GM10266 (cell line): Measurements from ENCODE around the gene TPTE2.
"Not testable (repeated sequence)": the region's sequence is repeated elsewhere in the genome, so short reads cannot be mapped to it uniquely, and the experiment has no call there.

Source experiments
- DNase-seq: peaks from one replicate; pipeline ENCODE4 v3.0.0; 2012; ENCODE audit errors: extremely low spot score
- CTCF ChIP-seq: IDR thresholded peaks from 2 replicates; pipeline ENCODE4 v1.5.1; 2012; ENCODE audit warnings: mild to moderate bottlenecking, low read depth; ENCODE audit not compliant: control insufficient read depth, insufficient read depth; ENCODE audit errors: missing control alignments

TPTE2 gene

GRCh38 chr13:19561127-19561582, at the start of gene TPTE2:
Gene TPTE2, minus strand, starts transcription at chr13:19561532. Its CDS starts 58,298 bp downstream, at chr13:19503234.
- not testable (repeated sequence) for DNase-seq

- TF ChIP-seq CTCF: no peak
- DNase-seq: no peak
Measured at GRCh38 chr13:19607523-19608078, 46.3 kb upstream of the TPTE2 start.

- no peak for DNase-seq
- TF ChIP-seq CTCF: no peak
Measured at GRCh38 chr13:19606737-19607136, 45.4 kb upstream of the TPTE2 start.

GRCh38 chr13:19606152-19606551, 44.8 kb upstream of the TPTE2 start:
- DNase-seq: no peak

GRCh38 chr13:19605161-19605955, 44.0 kb upstream of the TPTE2 start:
- TF ChIP-seq CTCF: no peak
- no peak for DNase-seq

More at GRCh38 chr13:19606152-19606551, 44.8 kb upstream of the TPTE2 start:
- no peak for TF ChIP-seq CTCF

GRCh38 chr13:19604306-19604705, 43.0 kb upstream of the TPTE2 start:
- no peak for DNase-seq
- no peak for TF ChIP-seq CTCF

- TF ChIP-seq CTCF: peak; percentile 36
- DNase-seq: peak; percentile 82
Measured at GRCh38 chr13:19601749-19602725, 40.7 kb upstream of the TPTE2 start.
